Ovary (tissue), 3 donors: Measurements from ENCODE around the gene SLAIN2.

ENCODE experiments used
- EP300 ChIP-seq: sonication (generic); formaldehyde crosslinking; IDR thresholded peaks from one replicate; pipeline ENCODE4 v1.6.1; 2017; ENCODE audit warnings: antibody characterized with exemption
- POLR2A ChIP-seq: fragments of 450-650 bp; IDR thresholded peaks from one replicate; pipeline ENCODE4 v1.6.1; 2017; ENCODE audit warnings: antibody characterized with exemption, mild to moderate bottlenecking, moderate library complexity
- TF ChIP-seq, protein P1 (sequence below), 3 donors: fragments of 450-650 bp in 2 of 3; fragments of 200-600 bp in 1 of 3; IDR thresholded peaks; one replicate each; pipeline versions ENCODE4 v1.5.1 to v1.8.0; 2016 to 2022; ENCODE audit warnings: antibody characterized with exemption in 3 of 3, mild to moderate bottlenecking in 1 of 3
- donor health status: DM: no; HTN: no; CAD: no.

DNA sequence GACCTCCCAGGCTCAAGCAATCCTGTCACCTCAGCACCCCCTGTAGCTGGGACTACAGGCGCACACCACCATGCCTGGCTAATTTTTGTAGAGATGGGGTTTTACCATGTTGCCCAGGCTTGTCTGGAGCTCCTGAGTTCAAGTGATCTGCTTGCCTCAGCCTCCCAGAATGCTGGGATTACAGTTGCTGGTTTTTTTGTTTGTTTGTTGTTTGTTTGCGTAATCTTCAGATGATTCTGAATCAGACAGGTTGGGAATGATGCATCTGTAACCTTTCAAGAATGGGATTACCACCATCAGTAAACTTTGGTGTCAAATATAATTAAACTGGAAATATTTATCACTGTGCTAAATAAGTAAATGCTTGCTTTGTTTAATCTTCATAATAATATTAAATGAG, 79.8 kb downstream of the SLAIN2 start:
- TF ChIP-seq, protein P1, sequence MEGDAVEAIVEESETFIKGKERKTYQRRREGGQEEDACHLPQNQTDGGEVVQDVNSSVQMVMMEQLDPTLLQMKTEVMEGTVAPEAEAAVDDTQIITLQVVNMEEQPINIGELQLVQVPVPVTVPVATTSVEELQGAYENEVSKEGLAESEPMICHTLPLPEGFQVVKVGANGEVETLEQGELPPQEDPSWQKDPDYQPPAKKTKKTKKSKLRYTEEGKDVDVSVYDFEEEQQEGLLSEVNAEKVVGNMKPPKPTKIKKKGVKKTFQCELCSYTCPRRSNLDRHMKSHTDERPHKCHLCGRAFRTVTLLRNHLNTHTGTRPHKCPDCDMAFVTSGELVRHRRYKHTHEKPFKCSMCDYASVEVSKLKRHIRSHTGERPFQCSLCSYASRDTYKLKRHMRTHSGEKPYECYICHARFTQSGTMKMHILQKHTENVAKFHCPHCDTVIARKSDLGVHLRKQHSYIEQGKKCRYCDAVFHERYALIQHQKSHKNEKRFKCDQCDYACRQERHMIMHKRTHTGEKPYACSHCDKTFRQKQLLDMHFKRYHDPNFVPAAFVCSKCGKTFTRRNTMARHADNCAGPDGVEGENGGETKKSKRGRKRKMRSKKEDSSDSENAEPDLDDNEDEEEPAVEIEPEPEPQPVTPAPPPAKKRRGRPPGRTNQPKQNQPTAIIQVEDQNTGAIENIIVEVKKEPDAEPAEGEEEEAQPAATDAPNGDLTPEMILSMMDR (IDR thresholded peaks at IDR 0.05): no peak
- TF ChIP-seq EP300 (no peak), POLR2A (no peak)
